ENCODE measurements around the gene ZNF398.
A peak's percentile ranks its signal among the peaks of the same experiment; 100 is the strongest.
"Not testable (repeated sequence)": the region's sequence is repeated elsewhere in the genome, so short reads cannot be mapped to it uniquely, and the experiment has no call there.

ZNF398 gene

GRCh38 chr7:149147072-149147751 lies at the start of gene ZNF398:
ZNF398 (plus strand) TSS chr7:149147453; CDS start chr7:149147743, 290 bp downstream.
- peak; percentile 84 for DNase-seq (ENCODE audit: low spot score)

GRCh38 chr7:149099058-149099457 lies 48.2 kb upstream of the ZNF398 start:
- no peak for DNase-seq (ENCODE audit: low spot score)

GRCh38 chr7:149100821-149101220 lies 46.4 kb upstream of the ZNF398 start:
- DNase-seq (ENCODE audit: low spot score) = no peak

- DNase-seq (ENCODE audit: low spot score) = no peak
Measured at GRCh38 chr7:149102666-149103065, 44.6 kb upstream of the ZNF398 start.

GRCh38 chr7:149103424-149103823 lies 43.8 kb upstream of the ZNF398 start:
- DNase-seq (ENCODE audit: low spot score) = no peak

- DNase-seq (ENCODE audit: low spot score) = no peak
Measured at GRCh38 chr7:149104214-149104613, 43.0 kb upstream of the ZNF398 start.

GRCh38 chr7:149104749-149105148 lies 42.5 kb upstream of the ZNF398 start:
- no peak for DNase-seq (ENCODE audit: low spot score)

GRCh38 chr7:149109969-149110368 lies 37.3 kb upstream of the ZNF398 start:
- no peak for DNase-seq (ENCODE audit: low spot score)

- DNase-seq (ENCODE audit: low spot score) = no peak
Measured at GRCh38 chr7:149125189-149125862, 21.9 kb upstream of the ZNF398 start.

- peak; percentile 95 for DNase-seq (ENCODE audit: low spot score)
Measured at GRCh38 chr7:149125863-149126661, 21.2 kb upstream of the ZNF398 start, which contains the start of gene ZNF425. ZNF425 (minus strand) TSS chr7:149126324; CDS start chr7:149126213, 111 bp downstream.

- DNase-seq (ENCODE audit: low spot score) = peak; percentile 50
Measured at GRCh38 chr7:149126662-149127266, 20.5 kb upstream of the ZNF398 start.

GRCh38 chr7:149130572-149131198 lies 16.6 kb upstream of the ZNF398 start:
- DNase-seq (ENCODE audit: low spot score) = no peak

- DNase-seq (ENCODE audit: low spot score) = no peak
Measured at GRCh38 chr7:149133028-149133710, 14.1 kb upstream of the ZNF398 start.

- no peak for DNase-seq (ENCODE audit: low spot score)
Measured at GRCh38 chr7:149136118-149136517, 11.1 kb upstream of the ZNF398 start.

- no peak for DNase-seq (ENCODE audit: low spot score)
Measured at GRCh38 chr7:149140831-149141230, 6.4 kb upstream of the ZNF398 start.

- DNase-seq (ENCODE audit: low spot score) = no peak
Measured at GRCh38 chr7:149141893-149142292, 5.4 kb upstream of the ZNF398 start.

- not testable (repeated sequence) for DNase-seq (ENCODE audit: low spot score)
Measured at GRCh38 chr7:149144436-149144922, 2.8 kb upstream of the ZNF398 start.

- no peak for DNase-seq (ENCODE audit: low spot score)
Measured at GRCh38 chr7:149145031-149145845, 2.0 kb upstream of the ZNF398 start.

- peak; percentile 38 for DNase-seq (ENCODE audit: low spot score)
Measured at GRCh38 chr7:149147752-149148653, 750 bp downstream of the ZNF398 start.

Measured in hematopoietic multipotent progenitor cell treated with erythropoietin and hydrocortisone succinate and interleukin-3 and kit ligand, for 17 days (in vitro differentiated cells).